HL-60 (cell line): Measurements from ENCODE around the gene CACYBP.

Experiments
- DNase-seq, 2 experiments: peaks; one replicate each; pipeline ENCODE4 v3.0.0-alpha.2; 2010 to 2020; ENCODE audit warnings: low read depth in 1 of 2, low spot score in 1 of 2
- H3K27ac ChIP-seq: fragments of 250-450 bp; sonication (Bioruptor Pico); replicated peaks from 2 replicates; pipeline ENCODE4 v1.5.1; 2020; ENCODE audit warnings: mild to moderate bottlenecking, moderate library complexity
- H3K27me3 ChIP-seq: fragments of 250-450 bp; sonication (Bioruptor Pico); 2 replicates; pipeline ENCODE4 v1.5.1; 2021; ENCODE audit warnings: mild to moderate bottlenecking, moderate library complexity; ENCODE audit not compliant: insufficient read depth, poor library complexity, severe bottlenecking
- H3K4me3 ChIP-seq: replicated peaks from 2 replicates; pipeline ENCODE4 v1.5.1; 2011; ENCODE audit warnings: mild to moderate bottlenecking, control low read depth, low read length; ENCODE audit not compliant: insufficient read depth
- GABPA ChIP-seq: IDR thresholded peaks from 2 replicates; pipeline ENCODE4 v1.6.1; 2012; ENCODE audit warnings: low read depth
- POLR2AphosphoS5 ChIP-seq: IDR thresholded peaks from 2 replicates; pipeline ENCODE4 v1.6.1; 2012; ENCODE audit warnings: low read depth
- SPI1 ChIP-seq: IDR thresholded peaks from 2 replicates; pipeline ENCODE4 v1.6.1; 2012; ENCODE audit warnings: low read depth, mild to moderate bottlenecking, borderline replicate concordance
- TF ChIP-seq, protein P1 (sequence below): IDR thresholded peaks from 2 replicates; pipeline ENCODE4 v1.6.1; 2012; ENCODE audit warnings: low read depth; ENCODE audit not compliant: insufficient replicate concordance
- TF ChIP-seq, protein P2 (sequence below): IDR thresholded peaks from one replicate; pipeline ENCODE4 v1.5.1; 2011; ENCODE audit warnings: low read length, control low read depth, inconsistent platforms; ENCODE audit not compliant: insufficient read depth

The CACYBP gene

DNA sequence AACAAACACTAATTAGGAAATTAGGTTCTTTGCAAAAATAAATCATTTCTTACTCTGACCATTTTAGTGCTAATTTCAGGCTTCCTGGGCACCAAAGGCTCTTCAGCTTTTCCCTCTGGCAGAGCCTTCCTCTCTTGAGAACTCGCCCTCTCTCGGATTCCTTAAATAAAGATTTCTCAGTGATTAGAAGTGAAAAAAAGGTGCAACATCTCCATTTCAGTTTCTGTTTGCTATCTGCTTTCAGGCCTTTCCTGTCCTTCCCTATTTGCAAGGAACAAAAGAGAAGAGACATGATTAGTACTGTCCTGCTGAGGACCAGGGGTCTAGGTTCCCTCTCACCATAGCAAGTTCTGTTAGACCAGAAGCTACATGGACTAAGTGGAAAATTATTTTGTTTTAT is 27.8 kb upstream of the CACYBP start:
- no peaks in the 10 kb centered on the region for H3K27me3 ChIP-seq
- no peak overlapping the region for H3K27ac ChIP-seq
- no peak for DNase-seq
- no peak overlapping the region for H3K4me3 ChIP-seq
- TF ChIP-seq POLR2AphosphoS5, result no peak

DNA sequence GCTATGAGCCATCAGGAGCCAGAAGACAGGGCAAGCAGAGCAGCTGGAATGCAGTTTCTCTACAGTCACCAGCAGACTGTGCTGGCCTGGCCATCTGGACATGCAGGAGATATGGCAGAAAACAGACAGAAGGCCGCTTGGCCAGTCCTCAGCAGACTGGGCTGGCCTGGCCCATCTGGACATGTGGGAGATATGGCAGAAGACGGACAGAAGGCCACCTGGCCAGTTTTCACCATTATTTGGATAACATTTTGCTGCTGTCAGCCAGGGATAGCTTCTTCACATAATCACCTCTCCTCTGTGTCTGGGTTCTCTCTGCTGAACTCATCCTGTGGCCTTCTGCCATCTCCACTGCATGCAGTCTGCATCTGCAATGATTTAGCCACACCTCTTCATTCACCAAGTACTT is 25.0 kb upstream of the CACYBP start:
- Histone ChIP-seq H3K4me3 (no peak overlapping the region), H3K27ac (no peak overlapping the region), H3K27me3 (no peaks in the 10 kb centered on the region)
- TF ChIP-seq POLR2AphosphoS5 (no peak), GABPA (no peak), SPI1 (no peak)
- TF ChIP-seq, protein P1, sequence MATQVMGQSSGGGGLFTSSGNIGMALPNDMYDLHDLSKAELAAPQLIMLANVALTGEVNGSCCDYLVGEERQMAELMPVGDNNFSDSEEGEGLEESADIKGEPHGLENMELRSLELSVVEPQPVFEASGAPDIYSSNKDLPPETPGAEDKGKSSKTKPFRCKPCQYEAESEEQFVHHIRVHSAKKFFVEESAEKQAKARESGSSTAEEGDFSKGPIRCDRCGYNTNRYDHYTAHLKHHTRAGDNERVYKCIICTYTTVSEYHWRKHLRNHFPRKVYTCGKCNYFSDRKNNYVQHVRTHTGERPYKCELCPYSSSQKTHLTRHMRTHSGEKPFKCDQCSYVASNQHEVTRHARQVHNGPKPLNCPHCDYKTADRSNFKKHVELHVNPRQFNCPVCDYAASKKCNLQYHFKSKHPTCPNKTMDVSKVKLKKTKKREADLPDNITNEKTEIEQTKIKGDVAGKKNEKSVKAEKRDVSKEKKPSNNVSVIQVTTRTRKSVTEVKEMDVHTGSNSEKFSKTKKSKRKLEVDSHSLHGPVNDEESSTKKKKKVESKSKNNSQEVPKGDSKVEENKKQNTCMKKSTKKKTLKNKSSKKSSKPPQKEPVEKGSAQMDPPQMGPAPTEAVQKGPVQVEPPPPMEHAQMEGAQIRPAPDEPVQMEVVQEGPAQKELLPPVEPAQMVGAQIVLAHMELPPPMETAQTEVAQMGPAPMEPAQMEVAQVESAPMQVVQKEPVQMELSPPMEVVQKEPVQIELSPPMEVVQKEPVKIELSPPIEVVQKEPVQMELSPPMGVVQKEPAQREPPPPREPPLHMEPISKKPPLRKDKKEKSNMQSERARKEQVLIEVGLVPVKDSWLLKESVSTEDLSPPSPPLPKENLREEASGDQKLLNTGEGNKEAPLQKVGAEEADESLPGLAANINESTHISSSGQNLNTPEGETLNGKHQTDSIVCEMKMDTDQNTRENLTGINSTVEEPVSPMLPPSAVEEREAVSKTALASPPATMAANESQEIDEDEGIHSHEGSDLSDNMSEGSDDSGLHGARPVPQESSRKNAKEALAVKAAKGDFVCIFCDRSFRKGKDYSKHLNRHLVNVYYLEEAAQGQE, result no peak
- TF ChIP-seq, protein P2, sequence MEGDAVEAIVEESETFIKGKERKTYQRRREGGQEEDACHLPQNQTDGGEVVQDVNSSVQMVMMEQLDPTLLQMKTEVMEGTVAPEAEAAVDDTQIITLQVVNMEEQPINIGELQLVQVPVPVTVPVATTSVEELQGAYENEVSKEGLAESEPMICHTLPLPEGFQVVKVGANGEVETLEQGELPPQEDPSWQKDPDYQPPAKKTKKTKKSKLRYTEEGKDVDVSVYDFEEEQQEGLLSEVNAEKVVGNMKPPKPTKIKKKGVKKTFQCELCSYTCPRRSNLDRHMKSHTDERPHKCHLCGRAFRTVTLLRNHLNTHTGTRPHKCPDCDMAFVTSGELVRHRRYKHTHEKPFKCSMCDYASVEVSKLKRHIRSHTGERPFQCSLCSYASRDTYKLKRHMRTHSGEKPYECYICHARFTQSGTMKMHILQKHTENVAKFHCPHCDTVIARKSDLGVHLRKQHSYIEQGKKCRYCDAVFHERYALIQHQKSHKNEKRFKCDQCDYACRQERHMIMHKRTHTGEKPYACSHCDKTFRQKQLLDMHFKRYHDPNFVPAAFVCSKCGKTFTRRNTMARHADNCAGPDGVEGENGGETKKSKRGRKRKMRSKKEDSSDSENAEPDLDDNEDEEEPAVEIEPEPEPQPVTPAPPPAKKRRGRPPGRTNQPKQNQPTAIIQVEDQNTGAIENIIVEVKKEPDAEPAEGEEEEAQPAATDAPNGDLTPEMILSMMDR, result no peak
- DNase-seq, result no peak

DNA sequence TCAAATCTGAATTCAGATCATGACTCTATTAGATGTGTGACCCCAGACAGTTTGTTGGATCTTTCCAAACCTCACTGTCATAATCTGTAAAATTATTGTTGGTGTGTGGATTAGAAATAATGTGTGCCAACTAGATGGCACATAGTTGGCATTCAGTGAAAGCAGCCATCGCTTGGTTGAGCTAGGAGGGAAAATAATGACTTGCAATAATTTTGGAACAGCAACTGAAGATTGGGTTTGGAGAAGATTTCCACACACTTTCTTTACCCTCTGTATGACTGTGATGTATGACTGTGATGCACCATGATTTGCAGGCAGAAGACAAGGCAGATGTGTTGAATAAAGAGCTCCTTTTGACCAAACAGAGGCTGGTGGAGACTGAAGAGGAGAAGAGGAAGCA is 24.0 kb upstream of the CACYBP start:
- TF ChIP-seq, protein P1, result no peak
- DNase-seq, result no peak
- H3K27me3 ChIP-seq, result no peaks in the 10 kb centered on the region
- H3K4me3 ChIP-seq, result no peak overlapping the region
- no peak overlapping the region for H3K27ac ChIP-seq

DNA sequence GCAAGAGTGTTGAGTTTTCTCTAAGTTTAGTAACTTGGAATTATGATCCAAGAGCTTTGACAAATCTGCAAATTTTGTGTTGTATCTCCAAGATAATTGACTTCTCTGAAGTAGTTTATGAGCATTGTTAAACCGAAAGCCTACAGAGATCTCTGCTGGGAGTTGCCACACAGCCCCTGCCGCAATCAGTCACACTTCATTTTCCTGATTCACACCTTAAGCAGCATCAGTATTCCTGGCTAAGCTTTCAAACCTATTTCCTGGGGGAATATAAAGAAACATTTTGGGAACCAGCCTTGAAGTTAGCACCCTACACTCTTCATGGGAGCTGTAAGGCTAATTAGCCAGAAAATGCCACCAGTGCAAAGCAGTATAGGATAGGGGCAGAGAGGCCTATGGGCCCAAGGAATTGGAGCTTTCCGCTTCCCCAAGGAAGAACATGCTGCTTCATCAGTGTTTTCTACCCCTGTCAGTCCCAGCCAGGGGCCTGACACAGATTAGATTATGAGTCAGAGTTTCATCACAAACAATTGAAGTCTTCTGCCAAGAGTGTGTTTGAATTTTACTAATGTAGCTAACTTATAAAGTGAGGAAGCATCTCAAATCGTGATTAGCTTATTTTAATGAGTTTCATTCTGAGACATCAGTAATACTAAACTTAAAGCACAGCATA is 23.2 kb upstream of the CACYBP start:
- DNase-seq, result no peak
- no peak overlapping the region for H3K4me3 ChIP-seq
- H3K27ac ChIP-seq, result no peak overlapping the region
- TF ChIP-seq SPI1, result no peak
- no peak for TF ChIP-seq POLR2AphosphoS5
- no peak for TF ChIP-seq GABPA
- TF ChIP-seq, protein P2, result no peak
- TF ChIP-seq, protein P1, result no peak
- no peaks in the 10 kb centered on the region for H3K27me3 ChIP-seq
